ENCODE measurements around the gene ADPRHL1. TPM values are rescaled to one million over a fixed set of nuclear protein-coding genes. Genes with fewer than 3 reads are reported as not detected.

ADPRHL1 gene
- total and polyA plus RNA-seq, 12 donors: 163 to 939 (median 656) TPM

DNA sequence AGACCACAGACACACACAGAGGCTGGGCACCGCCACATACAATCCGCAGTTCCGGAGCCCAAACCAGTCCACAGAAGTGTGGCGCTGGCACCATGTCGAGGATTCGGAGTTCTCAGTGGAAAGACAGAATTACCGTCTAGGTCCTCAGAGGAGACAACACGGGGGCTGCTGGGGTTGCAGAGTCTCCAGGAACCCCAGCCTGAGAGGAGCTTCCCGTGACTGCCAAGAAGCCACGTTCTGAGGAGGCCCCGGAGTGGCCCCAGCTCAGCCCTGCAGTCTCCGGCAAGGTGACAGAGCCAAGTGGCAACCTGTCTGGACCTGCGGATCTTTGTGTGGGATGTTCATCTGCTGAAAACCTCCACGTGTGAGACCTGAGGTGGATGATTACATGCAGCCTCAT lies 7.3 kb upstream of the ADPRHL1 start:
- Histone ChIP-seq H3K36me3 (peaks cover 4 to 96% (median 40%) of the 10 kb centered on the region in 9 donors), H3K27ac (peak overlapping the region in 8 of 10 donors; percentile 10 to 72 (median 50)), H3K9me3 (no peaks in the 10 kb centered on the region), H3K4me3 (no peak overlapping the region), H3K4me1 (peaks cover 0 to 42% (median 2%) of the 10 kb centered on the region in 9 donors), H3K27me3 (no peaks in the 10 kb centered on the region)
- TF ChIP-seq, protein P1, sequence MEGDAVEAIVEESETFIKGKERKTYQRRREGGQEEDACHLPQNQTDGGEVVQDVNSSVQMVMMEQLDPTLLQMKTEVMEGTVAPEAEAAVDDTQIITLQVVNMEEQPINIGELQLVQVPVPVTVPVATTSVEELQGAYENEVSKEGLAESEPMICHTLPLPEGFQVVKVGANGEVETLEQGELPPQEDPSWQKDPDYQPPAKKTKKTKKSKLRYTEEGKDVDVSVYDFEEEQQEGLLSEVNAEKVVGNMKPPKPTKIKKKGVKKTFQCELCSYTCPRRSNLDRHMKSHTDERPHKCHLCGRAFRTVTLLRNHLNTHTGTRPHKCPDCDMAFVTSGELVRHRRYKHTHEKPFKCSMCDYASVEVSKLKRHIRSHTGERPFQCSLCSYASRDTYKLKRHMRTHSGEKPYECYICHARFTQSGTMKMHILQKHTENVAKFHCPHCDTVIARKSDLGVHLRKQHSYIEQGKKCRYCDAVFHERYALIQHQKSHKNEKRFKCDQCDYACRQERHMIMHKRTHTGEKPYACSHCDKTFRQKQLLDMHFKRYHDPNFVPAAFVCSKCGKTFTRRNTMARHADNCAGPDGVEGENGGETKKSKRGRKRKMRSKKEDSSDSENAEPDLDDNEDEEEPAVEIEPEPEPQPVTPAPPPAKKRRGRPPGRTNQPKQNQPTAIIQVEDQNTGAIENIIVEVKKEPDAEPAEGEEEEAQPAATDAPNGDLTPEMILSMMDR (IDR thresholded peaks at IDR 0.05): no peak
- 89 to 92% methylated on average over 14 of the region's 14 CpGs for WGBS, 2 donors
- DNase-seq (no peak), ATAC-seq (peak in 1 of 8 donors; percentile 32)
- intact Hi-C loops (cut with DNase I): loop anchor here in 2 of 10 donors (2.0 to 10.0 kb wide), 2 partner anchors 94 to 102 kb away; no protein-coding TSS in a partner anchor

DNA sequence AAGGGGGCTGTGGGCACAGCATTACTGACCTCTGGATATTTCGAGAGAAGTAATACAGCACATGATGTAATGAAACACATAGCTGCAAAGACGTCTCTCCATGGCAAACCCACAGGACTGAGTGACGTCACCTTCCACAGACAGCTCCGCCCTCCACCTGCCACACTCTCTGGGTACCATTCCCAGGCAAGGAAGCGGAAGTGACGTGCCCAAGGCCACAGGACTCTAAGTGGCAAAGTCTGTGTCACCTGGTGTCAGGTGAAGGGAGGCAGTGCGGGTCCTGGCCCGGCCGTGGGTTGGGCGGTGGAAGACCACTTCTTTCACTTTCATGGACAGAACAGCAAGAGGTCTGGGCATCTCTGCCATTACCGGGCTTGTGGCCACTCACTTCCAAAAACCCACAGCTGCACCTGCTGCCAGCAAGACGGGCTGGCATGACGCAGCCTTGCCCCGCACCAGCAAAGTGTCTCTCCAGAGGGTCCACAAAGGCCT lies 6.8 kb upstream of the ADPRHL1 start:
- Histone ChIP-seq H3K4me1 (peaks cover 0 to 47% (median 2%) of the 10 kb centered on the region in 9 donors), H3K36me3 (peaks cover 4 to 96% (median 40%) of the 10 kb centered on the region in 9 donors), H3K27ac (peak overlapping the region in 8 of 10 donors; percentile 10 to 72 (median 50)), H3K9me3 (no peaks in the 10 kb centered on the region), H3K4me3 (no peak overlapping the region), H3K27me3 (no peaks in the 10 kb centered on the region)
- TF ChIP-seq, protein P1 (IDR thresholded peaks at IDR 0.05): no peak
- DNase-seq (no peak), ATAC-seq (peak in 1 of 8 donors; percentile 6)
- WGBS, 2 donors: 88 to 91% methylated on average over 14 of the region's 14 CpGs
- intact Hi-C loops (cut with DNase I): loop anchor here in 2 of 10 donors (2.0 to 10.0 kb wide), 2 partner anchors 95 to 103 kb away; no protein-coding TSS in a partner anchor

DNA sequence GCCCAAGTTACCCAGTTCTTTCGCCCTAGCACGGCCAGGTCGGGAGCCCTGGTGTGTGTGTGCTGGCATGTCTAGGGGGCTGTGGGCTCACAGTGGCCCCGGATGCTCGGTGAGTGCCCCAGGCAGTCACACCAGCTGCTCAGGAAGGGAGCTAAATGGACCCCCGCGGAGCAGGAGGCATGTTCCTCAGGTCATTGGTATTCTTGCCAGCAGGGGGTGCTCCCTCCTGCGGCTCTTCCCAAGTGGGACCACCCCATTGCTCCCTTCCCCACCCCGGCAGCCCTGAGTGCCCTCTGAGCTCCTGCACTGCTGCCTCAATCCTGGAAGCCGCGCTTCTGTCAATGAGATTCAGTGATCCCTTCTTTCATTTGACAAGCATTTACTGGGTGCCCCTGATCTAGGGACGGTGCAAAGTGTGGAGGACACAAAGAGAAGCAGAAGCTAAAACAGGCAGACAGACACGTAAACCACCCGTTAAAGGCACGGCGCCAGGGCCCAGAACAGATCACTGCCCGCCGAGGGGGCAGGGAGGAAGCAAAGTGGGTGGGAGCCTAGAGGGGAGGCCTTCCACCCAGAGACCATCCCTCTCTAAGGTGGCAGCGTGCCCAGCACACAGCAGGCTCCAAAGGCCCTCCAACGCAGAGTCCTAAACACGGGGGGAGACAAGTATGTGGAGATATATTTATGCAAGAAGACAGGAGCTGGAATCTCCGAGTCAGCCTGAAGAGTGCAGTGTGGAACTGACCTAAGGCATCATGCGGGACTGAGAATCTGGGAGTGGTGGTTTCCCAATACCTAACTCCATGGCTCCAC lies 5.2 kb upstream of the ADPRHL1 start:
- TF ChIP-seq, protein P1 (IDR thresholded peaks at IDR 0.05): peak in 8 of 9 donors; percentile 42 to 63 (median 52)
- ATAC-seq: peak; percentile 31 to 76 (median 61)
- WGBS, 2 donors: 46 to 60% methylated on average over 23 of the region's 23 CpGs
- peaks cover 4 to 87% (median 37%) of the 10 kb centered on the region in 9 donors for H3K36me3 ChIP-seq
- H3K27me3 ChIP-seq: no peaks in the 10 kb centered on the region
- H3K4me1 ChIP-seq: peaks cover 0 to 58% (median 10%) of the 10 kb centered on the region in 9 donors
- no peak overlapping the region for H3K4me3 ChIP-seq
- intact Hi-C loops (cut with DNase I): loop anchor here in 8 of 10 donors (1.0 to 5.0 kb wide), 4 partner anchors 34 to 104 kb away; partner anchors contain the start of gene DCUN1D2 (in 1 of the 8)
- H3K27ac ChIP-seq: peak overlapping the region in 8 of 10 donors; percentile 13 to 71 (median 44)
- peak in 1 of 2 donors; percentile 43 for DNase-seq
- H3K9me3 ChIP-seq: no peaks in the 10 kb centered on the region

DNA sequence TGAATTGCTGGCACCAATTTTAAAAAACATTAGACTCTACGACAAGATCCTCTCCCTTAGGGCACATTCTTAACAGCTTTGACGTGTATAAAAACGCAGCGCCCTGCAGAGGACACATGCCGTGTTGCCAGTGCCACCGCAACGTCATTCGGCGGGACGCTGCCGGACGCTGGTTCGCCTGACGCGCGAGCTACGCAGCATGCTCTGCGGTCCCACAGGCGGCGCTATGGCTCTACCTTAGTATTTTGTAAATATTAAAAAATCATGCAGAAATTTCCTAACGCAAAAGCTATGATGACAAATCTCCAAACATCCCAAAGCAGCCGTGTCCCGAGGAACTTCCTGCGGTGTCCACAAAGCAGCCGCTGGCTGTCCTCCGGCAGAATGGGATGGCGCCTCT lies 4.2 kb upstream of the ADPRHL1 start:
- intact Hi-C loops (cut with DNase I): loop anchor here in 5 of 10 donors (5.0 kb wide), 2 partner anchors 35 to 105 kb away; partner anchors contain the start of gene DCUN1D2 (in 1 of the 5)
- no peak for ATAC-seq
- DNase-seq: no peak
- Histone ChIP-seq H3K9me3 (no peaks in the 10 kb centered on the region), H3K27ac (no peak overlapping the region), H3K36me3 (peaks cover 4 to 91% (median 37%) of the 10 kb centered on the region in 9 donors), H3K4me3 (no peak overlapping the region), H3K4me1 (peaks cover 0 to 55% (median 10%) of the 10 kb centered on the region in 9 donors), H3K27me3 (no peaks in the 10 kb centered on the region)
- WGBS, 2 donors: 87 to 90% methylated on average over 27 of the region's 27 CpGs
- TF ChIP-seq, protein P1 (IDR thresholded peaks at IDR 0.05): no peak
